GM21737 (cell line): ENCODE measurements around the gene MRPL43.
"Not testable (repeated sequence)": the region's sequence is repeated elsewhere in the genome, so short reads cannot be mapped to it uniquely, and the experiment has no call there.

Experiments used
- ATAC-seq: cut with Tn5 transposase; IDR thresholded peaks from one replicate; pipeline ENCODE4 v1.9.1; 2021; ENCODE audit warnings: mild to moderate bottlenecking, moderate library complexity; ENCODE audit not compliant: unreplicated experiment

The MRPL43 gene

GRCh38 chr10:100986952-100987684 lies at the start of gene MRPL43, which contains the start of gene TWNK:
MRPL43 (minus strand) TSS chr10:100987497; CDS start chr10:100987443, 54 bp downstream.
TWNK (plus strand) TSS chr10:100987543; CDS start chr10:100988211, 668 bp downstream.
- ATAC-seq, result peak; percentile 75

DNA sequence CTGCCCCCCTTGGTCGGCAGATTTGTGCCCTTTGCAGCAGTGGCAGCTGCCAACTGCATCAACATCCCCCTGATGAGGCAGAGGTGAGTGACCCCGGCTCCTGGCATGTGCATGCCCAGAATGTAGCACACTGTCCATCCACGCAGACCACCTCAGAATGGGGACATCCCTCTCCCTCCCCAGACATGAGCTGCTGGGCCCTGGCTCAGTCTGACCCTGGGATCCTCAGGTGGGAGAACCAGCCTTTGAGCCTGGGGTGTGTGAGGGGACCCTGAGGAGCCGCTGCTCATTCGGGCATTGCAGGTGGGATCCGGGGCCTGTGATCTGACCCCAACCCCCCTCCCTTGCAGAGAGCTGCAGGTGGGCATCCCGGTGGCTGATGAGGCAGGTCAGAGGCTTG lies 49.4 kb upstream of the MRPL43 start:
- ATAC-seq, result no peak

- no peak for ATAC-seq
These were observed 48.8 kb upstream of the MRPL43 start for GRCh38 chr10:101035916-101036702.

DNA sequence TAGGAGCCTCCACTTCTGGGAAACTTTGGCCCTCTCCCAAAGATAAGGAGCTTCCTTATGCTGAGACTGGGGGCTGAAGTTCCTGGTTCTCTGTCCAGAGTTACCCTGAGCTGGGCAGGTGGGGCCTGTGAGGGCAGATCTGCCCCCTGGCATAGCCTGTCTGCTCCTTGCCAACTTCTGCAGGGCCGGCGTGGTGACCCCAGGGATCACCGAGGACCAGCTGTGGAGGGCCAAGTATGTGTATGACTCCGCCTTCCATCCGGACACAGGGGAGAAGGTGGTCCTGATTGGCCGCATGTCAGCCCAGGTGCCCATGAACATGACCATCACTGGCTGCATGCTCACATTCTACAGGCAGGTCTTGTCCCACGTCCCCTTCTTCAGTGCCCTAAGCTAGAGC lies 48.0 kb upstream of the MRPL43 start:
- ATAC-seq, result no peak

DNA sequence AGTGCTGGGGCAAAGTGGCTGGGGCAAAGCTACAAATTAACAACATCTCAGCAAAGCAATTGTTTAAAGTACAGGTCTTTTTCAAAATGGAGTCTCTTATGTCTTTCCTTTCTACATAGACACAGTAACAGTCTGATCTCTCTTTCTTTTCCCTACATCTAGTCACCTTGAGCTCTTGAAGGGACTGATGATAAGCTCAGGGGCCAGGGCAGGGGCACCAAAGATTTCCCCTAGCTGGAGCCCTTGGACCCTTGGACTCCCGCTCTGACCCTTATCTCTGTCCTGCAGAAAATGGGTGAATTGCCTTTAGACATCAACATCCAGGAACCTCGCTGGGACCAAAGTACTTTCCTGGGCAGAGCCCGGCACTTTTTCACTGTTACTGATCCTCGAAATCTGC lies 47.1 kb upstream of the MRPL43 start:
- ATAC-seq, result not testable (repeated sequence)

DNA sequence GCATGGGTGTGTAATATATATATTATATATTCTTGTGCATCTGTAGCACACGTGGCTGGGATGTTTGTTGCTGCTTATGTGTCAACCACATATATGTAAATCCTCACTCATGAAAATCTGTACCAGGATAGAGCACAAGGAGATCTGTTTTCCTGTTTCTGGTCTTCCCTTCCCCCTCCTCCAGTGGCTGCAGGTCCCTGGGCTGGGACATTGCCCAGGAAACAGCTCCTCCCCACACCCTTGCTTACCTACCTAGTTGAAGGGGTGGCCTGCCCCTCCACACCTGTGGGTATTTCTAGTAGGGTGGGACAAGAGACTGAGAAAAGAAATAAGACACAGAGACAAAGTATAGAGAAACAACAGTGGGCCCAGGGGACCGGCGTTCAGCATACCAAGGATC lies 46.0 kb upstream of the MRPL43 start:
- no peak for ATAC-seq

- no peak for ATAC-seq
These were observed 45.4 kb upstream of the MRPL43 start for GRCh38 chr10:101032637-101033224.

- no peak for ATAC-seq
These were observed 44.7 kb upstream of the MRPL43 start for GRCh38 chr10:101031796-101032636.

DNA sequence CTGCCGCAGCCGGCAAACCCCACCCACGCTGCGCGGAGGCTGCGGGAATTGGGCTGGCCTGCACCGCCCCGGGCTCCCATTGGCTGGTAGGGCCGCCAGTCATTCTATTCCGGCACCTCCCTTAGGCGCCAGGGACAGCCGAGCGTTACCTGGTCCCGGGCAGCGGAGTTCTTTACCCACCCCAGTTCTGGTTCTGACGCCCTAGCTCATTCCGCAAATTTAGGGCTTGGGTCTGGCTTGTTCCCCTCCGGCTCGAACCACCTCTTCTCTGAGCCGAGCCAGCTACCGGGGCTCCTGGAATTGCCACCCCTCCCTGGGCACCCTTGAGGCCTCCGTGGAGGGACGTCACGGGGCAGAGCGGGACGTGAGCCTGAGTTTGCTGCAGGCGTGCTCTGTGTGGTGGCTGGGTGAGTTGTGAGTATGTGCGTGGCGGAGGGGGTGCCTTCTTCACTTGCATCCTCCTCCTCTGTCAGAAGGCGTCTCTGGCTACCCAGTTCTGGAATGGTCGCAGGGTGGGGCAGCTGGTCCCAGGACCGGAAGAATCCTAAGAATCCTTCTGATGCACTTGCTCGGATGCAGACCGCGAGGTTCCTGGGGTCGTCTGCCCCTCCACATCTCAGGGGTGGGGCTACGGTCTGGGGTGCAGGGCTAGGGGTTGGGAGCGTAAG lies 44.0 kb upstream of the MRPL43 start, which contains the start of the genes PDZD7 and SFXN3:
TSS of gene PDZD7 (minus strand) at position 2 of the 668 bp plus-strand sequence. CDS start 910 bp downstream, outside the sequence.
TSS of gene SFXN3 (plus strand) at position 107 of the 668 bp plus-strand sequence. CDS start 3,461 bp downstream, outside the sequence.
- peak; percentile 81 for ATAC-seq

- no peak for ATAC-seq
These were observed 43.3 kb upstream of the MRPL43 start for GRCh38 chr10:101030496-101031127.

DNA sequence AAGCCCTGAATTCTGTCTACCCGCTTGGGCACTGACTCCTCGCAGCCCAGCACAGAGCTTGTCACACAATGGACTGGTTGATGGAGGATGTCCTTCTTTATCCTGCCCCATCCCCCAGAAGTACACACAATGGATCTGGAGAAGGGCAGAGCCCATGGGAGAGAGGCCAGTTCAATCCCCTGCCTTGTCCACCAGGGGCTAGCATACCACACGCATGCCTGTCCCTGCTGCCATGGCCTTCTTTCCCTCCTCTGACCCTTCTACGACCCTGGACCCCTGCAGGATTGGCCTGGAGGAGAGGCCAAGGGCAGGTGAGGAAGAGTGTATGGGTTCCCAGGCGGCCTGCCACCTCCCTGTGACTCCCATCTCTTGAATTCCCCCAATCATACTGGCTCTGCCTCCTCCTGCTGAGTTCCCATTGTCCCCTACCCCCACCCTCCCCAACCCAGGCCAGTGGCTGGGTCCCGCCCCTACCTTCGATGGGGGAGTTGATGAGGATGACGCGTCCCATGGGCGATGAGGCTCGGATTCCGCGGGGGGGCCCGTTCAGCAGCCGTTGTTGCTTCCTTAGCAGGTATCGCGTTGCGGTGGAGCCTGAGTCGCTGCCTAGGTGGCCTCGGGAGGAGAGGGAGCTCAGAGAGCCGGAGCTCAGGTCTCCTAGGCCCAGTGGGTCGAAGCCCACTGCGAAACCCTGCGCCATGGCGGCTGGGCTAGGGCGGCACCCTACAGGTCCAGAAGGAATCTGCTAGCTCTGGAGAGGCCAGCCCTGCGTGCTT lies 42.4 kb upstream of the MRPL43 start:
- no peak for ATAC-seq

GRCh38 chr10:101028446-101029337 lies 41.4 kb upstream of the MRPL43 start:
- no peak for ATAC-seq

DNA sequence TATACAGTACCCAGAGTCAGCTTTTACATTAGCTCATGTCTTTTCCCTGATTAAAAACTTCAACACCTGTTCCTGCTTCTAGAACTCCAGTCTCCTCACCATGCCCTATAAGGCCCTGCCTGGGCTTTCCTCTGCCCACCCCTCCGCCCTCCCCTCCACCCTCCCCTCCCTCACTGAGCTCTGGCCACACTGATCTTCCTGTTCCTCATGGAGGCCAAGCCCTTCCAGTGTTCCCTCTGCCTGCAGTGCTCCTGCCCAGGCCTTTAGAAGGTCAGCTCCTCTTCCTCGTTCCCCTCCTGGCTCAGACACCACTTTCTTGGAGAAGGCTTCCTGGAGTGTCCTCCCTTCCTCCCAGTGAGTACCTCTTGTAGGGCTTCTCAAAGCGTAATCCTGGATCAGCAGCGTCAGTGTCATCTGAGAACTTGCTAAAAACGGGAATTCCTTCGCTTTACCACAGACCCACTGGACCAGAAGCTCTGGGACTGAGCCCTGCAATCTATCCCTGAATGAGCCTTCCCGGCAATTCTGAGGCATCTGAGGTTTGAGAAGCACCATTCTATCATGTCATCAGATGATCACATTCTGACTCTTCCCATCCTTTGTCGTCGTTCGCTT lies 39.9 kb upstream of the MRPL43 start:
- ATAC-seq, result no peak

DNA sequence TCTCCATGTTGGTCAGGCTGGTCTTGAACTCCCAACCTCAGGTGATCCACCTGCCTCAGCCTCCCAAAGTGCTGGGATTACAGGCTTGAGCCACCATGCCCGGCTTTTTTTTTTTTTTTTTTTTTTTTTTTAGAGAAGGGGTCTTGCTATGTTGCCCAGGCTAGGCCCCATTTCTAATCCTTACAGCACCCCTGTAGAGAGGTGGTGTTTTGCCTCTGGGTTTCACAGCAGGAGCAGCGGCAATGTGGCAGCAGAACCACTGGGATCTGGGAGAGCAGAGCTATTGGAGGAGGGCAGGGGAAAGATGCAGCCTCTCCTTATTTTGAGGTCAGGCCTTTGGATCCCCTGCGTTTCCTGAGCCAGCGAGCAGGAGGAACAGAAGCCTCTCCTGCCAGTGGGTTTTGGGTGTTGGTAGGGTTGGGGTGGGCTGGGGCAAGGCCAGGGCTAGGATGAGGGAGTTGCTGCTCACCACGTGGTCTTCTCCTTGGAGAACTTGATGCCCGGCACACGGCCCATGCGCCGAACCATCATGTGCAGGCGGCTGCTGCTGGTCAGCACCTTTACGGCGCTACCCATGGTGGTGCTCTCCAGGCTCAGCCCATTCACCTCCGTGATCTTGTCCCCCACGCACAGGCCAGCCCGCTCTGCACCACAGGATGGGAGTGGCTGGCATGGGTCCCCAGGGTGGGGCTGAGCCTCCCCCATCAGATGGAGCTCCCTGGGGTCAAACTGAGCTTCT lies 35.8 kb upstream of the MRPL43 start:
- ATAC-seq, result no peak

DNA sequence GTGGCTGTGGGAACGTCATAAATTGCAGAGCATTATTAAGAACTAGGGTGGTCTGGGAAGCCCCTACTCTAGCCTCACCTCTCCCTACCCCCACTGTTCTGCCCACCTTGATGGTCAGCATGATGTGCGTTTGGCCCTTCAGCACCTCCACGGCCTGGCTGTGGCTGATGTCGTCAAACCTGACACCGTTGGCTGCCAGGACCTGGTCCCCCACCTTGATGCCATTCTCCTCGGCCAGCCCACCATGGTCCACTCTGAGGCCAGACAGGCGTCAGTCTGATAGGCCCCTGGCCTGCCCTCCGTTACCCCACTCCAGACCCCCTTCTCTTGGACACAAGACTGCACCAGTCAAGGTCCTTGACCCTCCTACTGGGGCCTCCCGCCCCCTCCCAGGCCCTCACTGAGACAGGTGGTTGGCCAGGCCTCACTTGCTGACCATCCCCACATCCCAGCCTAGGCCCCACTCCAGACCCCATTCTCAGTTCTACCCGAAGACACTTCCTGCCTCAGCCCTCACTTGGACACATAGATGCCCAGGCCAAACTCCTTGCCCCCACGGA lies 34.5 kb upstream of the MRPL43 start:
- no peak for ATAC-seq

GRCh38 chr10:101021239-101021638 lies 33.9 kb upstream of the MRPL43 start:
- no peak for ATAC-seq
